Stomach (tissue), 4 donors: ENCODE results near the gene TCHP.

Experiments used
- EP300 ChIP-seq: sonication (generic); formaldehyde crosslinking; IDR thresholded peaks from one replicate; pipeline ENCODE4 v1.6.1; 2017; ENCODE audit warnings: antibody characterized with exemption
- POLR2A ChIP-seq, 4 donors: fragments of 450-650 bp; IDR thresholded peaks; one replicate each; pipeline ENCODE4 v1.6.1; 2016; ENCODE audit warnings: antibody characterized with exemption in 4 of 4, control low read depth in 2 of 4, mild to moderate bottlenecking in 1 of 4, moderate library complexity in 1 of 4
- POLR2AphosphoS5 ChIP-seq, 3 donors: sonication (generic); formaldehyde crosslinking; IDR thresholded peaks; one replicate each; pipeline ENCODE4 v1.6.1; 2016; ENCODE audit warnings: antibody characterized with exemption in 3 of 3
- TF ChIP-seq, protein P1 (sequence below), 7 experiments: fragments of 450-650 bp in 4 of 7; fragments of 200-600 bp in 3 of 7; sonication (generic) in 3 of 7; IDR thresholded peaks; one replicate each; pipeline ENCODE4 v1.5.1; 2016 to 2019; ENCODE audit warnings: antibody characterized with exemption in 7 of 7, control low read depth in 2 of 7, mild to moderate bottlenecking in 1 of 7

DNA sequence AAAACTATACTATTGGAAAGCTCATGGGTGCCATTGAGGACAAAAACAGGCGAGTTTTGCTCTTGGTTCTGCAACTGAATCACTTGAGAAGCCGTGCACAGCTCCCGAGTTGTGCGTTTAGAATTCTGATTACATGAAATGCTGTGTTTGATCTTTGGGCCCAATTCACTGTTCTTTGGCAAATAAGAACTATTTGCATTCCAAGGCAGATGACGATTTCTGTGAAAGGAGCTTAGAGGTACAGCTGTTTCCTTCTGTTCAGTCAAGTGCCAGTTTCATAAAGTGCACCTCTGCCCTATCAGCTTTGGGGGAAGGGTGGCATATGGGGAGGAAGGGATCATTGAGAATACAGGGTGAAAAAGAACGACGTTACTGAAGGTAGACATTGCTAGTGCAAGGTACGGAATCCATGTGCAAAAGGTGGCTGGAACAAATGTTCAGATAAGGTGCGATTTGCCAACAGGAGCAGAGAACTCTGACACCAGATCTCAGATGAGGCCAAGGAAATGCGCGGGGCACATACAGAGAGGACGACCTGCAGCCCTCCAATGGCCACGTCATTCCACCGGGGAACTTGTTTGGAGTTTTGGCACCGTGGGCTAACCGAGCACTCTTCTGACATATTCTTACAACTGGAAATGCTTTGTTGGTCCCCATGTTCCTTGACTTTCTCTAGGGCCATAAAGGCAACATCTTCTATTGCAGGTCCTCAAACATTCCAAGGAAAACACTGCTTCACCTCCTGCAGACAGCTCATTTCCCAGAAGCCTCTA lies 30.1 kb downstream of the TCHP start:
- TF ChIP-seq, protein P1, sequence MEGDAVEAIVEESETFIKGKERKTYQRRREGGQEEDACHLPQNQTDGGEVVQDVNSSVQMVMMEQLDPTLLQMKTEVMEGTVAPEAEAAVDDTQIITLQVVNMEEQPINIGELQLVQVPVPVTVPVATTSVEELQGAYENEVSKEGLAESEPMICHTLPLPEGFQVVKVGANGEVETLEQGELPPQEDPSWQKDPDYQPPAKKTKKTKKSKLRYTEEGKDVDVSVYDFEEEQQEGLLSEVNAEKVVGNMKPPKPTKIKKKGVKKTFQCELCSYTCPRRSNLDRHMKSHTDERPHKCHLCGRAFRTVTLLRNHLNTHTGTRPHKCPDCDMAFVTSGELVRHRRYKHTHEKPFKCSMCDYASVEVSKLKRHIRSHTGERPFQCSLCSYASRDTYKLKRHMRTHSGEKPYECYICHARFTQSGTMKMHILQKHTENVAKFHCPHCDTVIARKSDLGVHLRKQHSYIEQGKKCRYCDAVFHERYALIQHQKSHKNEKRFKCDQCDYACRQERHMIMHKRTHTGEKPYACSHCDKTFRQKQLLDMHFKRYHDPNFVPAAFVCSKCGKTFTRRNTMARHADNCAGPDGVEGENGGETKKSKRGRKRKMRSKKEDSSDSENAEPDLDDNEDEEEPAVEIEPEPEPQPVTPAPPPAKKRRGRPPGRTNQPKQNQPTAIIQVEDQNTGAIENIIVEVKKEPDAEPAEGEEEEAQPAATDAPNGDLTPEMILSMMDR (IDR thresholded peaks at IDR 0.05): no peak
- TF ChIP-seq POLR2A (IDR thresholded peaks at IDR 0.05): no peak
- TF ChIP-seq EP300: no peak
- no peak for TF ChIP-seq POLR2AphosphoS5 (IDR thresholded peaks at IDR 0.05)
